Ramos (cell line): Measurements from ENCODE around the gene BRAF.
"Not testable (repeated sequence)": the region's sequence is repeated elsewhere in the genome, so short reads cannot be mapped to it uniquely, and the experiment has no call there.

Experiments used
- in situ Hi-C: fragments of 300-500 bp; cut with MboI; formaldehyde crosslinking; loops from one replicate; pipeline ENCODE4 v1.14.3; 2022; ENCODE audit warnings: low sequenced_read_pairs; ENCODE audit not compliant: unreplicated experiment

BRAF gene

DNA sequence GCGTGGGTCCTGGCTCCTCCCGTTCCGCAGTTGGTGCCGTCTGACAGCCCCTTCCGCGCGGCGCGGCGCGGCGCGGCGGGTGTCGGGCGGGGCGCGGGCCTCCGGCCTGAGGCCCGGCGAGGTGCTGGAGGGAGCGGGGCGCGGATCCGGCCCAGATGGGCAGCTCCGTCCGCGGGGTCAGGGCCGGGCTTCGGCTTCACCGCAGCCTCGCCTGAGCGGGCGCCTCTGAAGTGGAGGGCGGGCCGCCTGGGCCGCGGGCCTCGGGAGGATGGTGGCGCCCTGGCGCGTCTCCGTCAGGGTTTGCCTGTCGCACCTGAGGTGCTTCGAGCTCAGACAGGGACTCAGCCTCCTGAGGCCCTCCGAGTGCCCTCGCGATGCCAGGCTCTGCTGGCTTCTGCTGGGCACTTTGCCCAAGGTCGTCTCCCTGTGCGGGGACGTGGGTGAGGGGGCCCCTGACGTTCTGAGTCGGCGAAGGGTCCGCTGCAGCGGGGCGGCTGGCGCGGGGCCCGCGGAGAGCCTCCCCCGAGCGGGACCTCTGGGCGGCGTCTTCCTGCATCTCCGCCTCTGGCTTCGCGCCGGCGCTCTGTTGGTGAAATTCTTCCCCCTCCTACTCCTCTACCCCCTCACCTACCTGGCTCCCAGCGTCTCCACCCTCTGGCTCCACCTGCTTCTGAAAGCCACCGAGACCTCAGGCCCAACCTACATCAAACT is 251.5 kb downstream of the BRAF start:
- in situ Hi-C loops = no loop called here

DNA sequence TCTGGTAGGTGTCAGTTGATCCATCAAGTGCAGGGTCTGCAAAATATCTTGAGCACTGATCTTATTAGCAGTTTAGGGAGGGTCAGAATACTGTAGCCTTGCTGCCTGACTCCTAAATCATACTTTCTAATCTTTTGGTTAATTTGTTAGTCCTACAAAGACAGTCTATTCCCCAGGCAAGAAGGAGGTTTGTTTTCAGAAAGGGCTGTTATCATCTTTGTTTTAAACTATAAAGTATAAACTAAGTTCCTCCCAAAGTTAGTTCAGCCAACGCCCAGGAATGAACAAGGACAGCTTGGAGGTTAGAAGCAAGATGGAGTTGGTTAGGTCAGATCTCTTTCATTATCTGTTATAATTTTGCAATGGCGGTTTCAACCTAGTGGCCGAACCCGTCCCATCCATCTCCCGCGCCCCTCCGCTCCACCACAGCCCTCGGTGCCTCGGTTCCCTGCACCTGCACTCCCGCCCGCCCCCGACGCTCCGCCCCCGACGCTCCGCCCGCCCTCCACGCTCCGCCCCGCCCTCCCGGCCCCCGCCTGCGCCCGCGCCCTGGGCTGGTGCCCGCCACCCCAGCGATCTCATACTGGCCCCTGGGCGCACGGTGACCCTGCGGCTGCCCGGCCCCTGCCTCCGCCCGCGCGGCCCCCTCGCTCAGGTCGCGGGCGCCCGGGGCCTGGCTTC is 252.2 kb downstream of the BRAF start, which contains the start of gene ADCK2:
TSS of gene ADCK2 (plus strand) at position 564 of the 681 bp plus-strand sequence. CDS start 386 bp downstream, outside the sequence.
- in situ Hi-C loops = no loop called here

DNA sequence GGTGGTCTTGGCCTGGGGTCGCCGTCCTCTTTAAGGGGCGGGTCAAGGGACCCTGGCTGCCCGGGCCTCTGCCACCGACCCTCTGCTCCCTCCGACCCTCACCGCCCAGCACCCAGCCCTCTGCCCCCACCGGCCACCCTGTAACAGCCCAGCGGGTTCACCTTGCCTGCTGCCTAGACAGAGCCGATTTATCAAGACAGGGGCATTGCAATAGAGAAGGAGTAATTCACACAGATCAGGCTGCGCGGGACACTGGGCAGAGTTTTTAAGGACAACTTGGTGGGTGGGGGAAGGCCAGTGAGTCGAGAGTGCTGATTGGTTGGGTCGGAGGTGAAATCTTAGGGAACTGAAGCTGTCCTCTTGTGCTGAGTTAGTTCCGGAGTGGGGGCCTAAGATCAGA is 252.8 kb downstream of the BRAF start:
- in situ Hi-C loops = no loop called here

DNA sequence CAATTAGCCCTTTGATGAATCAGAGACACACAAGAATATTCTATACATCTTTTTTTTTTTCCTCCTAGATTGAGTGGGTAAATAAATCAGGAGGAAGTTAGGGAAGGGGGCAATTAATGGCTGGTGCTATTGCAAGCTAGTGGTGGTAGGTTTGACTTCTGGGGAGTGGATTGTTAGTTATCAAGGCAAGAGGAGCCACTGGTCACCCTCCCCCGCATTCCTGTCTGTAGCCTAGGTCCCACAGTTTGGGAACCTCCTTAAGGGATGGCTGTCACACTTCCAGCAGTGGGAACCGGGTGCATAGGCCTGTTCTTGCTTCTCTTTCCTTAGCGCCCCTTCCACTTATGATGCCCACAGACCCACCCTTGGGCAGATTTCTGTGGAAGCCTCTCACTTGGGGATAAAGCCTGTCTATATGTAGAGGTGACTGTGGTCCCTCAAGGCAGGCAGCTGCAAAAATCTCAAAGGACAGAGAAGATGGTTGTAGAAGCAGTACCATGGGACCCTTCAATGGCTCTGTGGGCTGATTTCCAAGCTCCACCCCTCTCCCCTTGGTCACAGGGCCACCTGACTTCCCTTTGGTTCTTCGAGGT is 254.3 kb downstream of the BRAF start:
- in situ Hi-C loops = no loop called here

DNA sequence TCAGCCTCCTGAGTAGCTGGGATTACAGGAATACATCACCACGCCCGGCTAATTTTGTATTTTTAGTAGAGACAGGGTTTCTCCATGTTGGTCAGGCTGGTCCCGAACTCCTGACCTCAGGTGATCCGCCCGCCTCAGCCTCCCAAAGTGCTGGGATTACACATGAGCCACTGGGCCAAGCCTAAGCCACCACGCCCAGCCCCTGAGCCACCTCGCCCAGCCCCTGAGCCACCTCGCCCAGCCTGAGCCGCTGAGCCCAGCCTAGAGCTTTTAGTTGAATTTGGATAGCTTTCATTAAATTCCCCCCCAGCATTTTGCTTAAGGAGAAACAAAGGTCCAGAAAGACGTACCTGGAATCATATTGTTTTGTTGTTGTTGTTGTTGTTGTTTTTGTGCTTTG is 254.9 kb downstream of the BRAF start:
- in situ Hi-C loops = not testable (repeated sequence)

DNA sequence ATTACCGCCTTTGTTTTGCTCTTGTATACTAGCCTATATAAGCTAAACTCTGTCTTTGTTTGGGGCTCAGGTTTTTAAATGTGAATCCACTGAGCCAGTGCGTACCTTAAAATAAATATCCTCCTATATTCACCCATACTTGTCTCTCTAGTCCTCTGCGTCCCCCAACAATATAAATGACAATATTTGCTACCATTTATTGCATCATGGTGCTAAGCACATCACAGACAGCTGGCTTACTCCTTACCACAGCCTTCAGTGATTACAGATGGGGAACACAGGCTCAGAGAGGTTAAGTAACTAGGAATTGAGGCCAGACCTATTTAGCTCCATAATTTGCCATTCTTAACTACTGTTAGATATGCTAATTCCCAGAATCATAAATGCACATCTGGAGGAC is 255.4 kb downstream of the BRAF start:
- in situ Hi-C loops = no loop called here
